ENCODE data around the gene CEP250. TPM values are rescaled to one million over a fixed set of nuclear protein-coding genes. Genes with fewer than 3 reads are reported as not detected.

The CEP250 gene
- polyA plus RNA-seq, 1 donor (not counting 4 experiments of a cell fraction or from before 2014, with no cell fraction given) = 8.1 TPM

GRCh38 chr20:35431621-35432429, 23.6 kb upstream of the CEP250 start:
- H3K9me1 ChIP-seq (ENCODE audit: control insufficient read depth, extremely low read depth, insufficient read depth, low read length) = no peaks in the 10 kb centered on the region
- DNase-seq (ENCODE audit: low read depth, low spot score) = no peak
- no peak overlapping the region for H3K27ac ChIP-seq (ENCODE audit: control insufficient read depth, insufficient read depth, low read length)
- no peaks in the 10 kb centered on the region for H3K4me1 ChIP-seq (ENCODE audit: control insufficient read depth, extremely low read depth, insufficient read depth, low read length)
- H2AFZ ChIP-seq (ENCODE audit: control insufficient read depth, low read length) = no peak overlapping the region
- H3K9me3 ChIP-seq (ENCODE audit: control insufficient read depth, low read depth, low read length) = no peaks in the 10 kb centered on the region
- no peaks in the 10 kb centered on the region for H3K79me2 ChIP-seq (ENCODE audit: control insufficient read depth, insufficient read depth, low read length)
- no peaks in the 10 kb centered on the region for H3K36me3 ChIP-seq (ENCODE audit: control insufficient read depth in 2 of 2, extremely low read depth in 1 of 2, insufficient read depth in 2 of 2, low read length in 2 of 2)
- FAIRE-seq = no peak
- no peak overlapping the region for H3K9ac ChIP-seq (ENCODE audit: control insufficient read depth, extremely low read depth, insufficient read depth, low read length)
- H3K4me2 ChIP-seq (ENCODE audit: control insufficient read depth, extremely low read depth, insufficient read depth, low read depth, low read length) = no peak overlapping the region
- H3K27me3 ChIP-seq (ENCODE audit: control insufficient read depth, extremely low read depth, insufficient read depth, low read length) = no peaks in the 10 kb centered on the region
- TF ChIP-seq, protein P1, sequence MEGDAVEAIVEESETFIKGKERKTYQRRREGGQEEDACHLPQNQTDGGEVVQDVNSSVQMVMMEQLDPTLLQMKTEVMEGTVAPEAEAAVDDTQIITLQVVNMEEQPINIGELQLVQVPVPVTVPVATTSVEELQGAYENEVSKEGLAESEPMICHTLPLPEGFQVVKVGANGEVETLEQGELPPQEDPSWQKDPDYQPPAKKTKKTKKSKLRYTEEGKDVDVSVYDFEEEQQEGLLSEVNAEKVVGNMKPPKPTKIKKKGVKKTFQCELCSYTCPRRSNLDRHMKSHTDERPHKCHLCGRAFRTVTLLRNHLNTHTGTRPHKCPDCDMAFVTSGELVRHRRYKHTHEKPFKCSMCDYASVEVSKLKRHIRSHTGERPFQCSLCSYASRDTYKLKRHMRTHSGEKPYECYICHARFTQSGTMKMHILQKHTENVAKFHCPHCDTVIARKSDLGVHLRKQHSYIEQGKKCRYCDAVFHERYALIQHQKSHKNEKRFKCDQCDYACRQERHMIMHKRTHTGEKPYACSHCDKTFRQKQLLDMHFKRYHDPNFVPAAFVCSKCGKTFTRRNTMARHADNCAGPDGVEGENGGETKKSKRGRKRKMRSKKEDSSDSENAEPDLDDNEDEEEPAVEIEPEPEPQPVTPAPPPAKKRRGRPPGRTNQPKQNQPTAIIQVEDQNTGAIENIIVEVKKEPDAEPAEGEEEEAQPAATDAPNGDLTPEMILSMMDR (optimal IDR thresholded peaks at IDR 0.05 in 1 of 3, IDR thresholded peaks at IDR 0.05 in 1 of 3, conservative IDR thresholded peaks at IDR 0.05 in 1 of 3; ENCODE audit: extremely low read depth in 1 of 3, insufficient read depth in 2 of 3, low read length in 3 of 3) = no peak
- no peak for TF ChIP-seq EZH2 (IDR thresholded peaks at IDR 0.05; ENCODE audit: low read length)
- dilution Hi-C loops (cut with MboI; ENCODE audit: extremely low pct_ligation_motif_present, low sequenced_read_pairs) = no loop called here
- no peak overlapping the region for H3K4me3 ChIP-seq (ENCODE audit: control insufficient read depth in 2 of 3, extremely low read depth in 1 of 3, insufficient read depth in 2 of 3, low read depth in 1 of 3, low read length in 3 of 3)
- H4K20me1 ChIP-seq (ENCODE audit: control insufficient read depth, extremely low read depth, insufficient read depth, low read length) = no peaks in the 10 kb centered on the region

GRCh38 chr20:35432430-35432735, 23.0 kb upstream of the CEP250 start:
- Histone ChIP-seq H3K4me3 (ENCODE audit: control insufficient read depth in 2 of 3, extremely low read depth in 1 of 3, insufficient read depth in 2 of 3, low read depth in 1 of 3, low read length in 3 of 3) (no peak overlapping the region), H3K27ac (ENCODE audit: control insufficient read depth, insufficient read depth, low read length) (no peak overlapping the region), H3K9ac (ENCODE audit: control insufficient read depth, extremely low read depth, insufficient read depth, low read length) (no peak overlapping the region), H4K20me1 (ENCODE audit: control insufficient read depth, extremely low read depth, insufficient read depth, low read length) (no peaks in the 10 kb centered on the region), H3K4me2 (ENCODE audit: control insufficient read depth, extremely low read depth, insufficient read depth, low read depth, low read length) (no peak overlapping the region), H3K27me3 (ENCODE audit: control insufficient read depth, extremely low read depth, insufficient read depth, low read length) (no peaks in the 10 kb centered on the region), H3K79me2 (ENCODE audit: control insufficient read depth, insufficient read depth, low read length) (no peaks in the 10 kb centered on the region), H3K9me3 (ENCODE audit: control insufficient read depth, low read depth, low read length) (no peaks in the 10 kb centered on the region), H2AFZ (ENCODE audit: control insufficient read depth, low read length) (no peak overlapping the region), H3K4me1 (ENCODE audit: control insufficient read depth, extremely low read depth, insufficient read depth, low read length) (no peaks in the 10 kb centered on the region), H3K36me3 (ENCODE audit: control insufficient read depth in 2 of 2, extremely low read depth in 1 of 2, insufficient read depth in 2 of 2, low read length in 2 of 2) (no peaks in the 10 kb centered on the region), H3K9me1 (ENCODE audit: control insufficient read depth, extremely low read depth, insufficient read depth, low read length) (no peaks in the 10 kb centered on the region)
- FAIRE-seq (no peak), DNase-seq (ENCODE audit: low read depth, low spot score) (no peak)
- dilution Hi-C loops (cut with MboI; ENCODE audit: extremely low pct_ligation_motif_present, low sequenced_read_pairs) = no loop called here
- TF ChIP-seq, protein P1 (optimal IDR thresholded peaks at IDR 0.05 in 1 of 3, IDR thresholded peaks at IDR 0.05 in 1 of 3, conservative IDR thresholded peaks at IDR 0.05 in 1 of 3; ENCODE audit: extremely low read depth in 1 of 3, insufficient read depth in 2 of 3, low read length in 3 of 3) = peak in 1 of 3 experiments; percentile 2
- TF ChIP-seq EZH2 (IDR thresholded peaks at IDR 0.05; ENCODE audit: low read length) = no peak
